ENCODE measurements around the gene RIN3.
A peak's percentile ranks its signal among the peaks of the same experiment; 100 is the strongest.
"Not testable (repeated sequence)": the region's sequence is repeated elsewhere in the genome, so short reads cannot be mapped to it uniquely, and the experiment has no call there.

The RIN3 gene

DNA sequence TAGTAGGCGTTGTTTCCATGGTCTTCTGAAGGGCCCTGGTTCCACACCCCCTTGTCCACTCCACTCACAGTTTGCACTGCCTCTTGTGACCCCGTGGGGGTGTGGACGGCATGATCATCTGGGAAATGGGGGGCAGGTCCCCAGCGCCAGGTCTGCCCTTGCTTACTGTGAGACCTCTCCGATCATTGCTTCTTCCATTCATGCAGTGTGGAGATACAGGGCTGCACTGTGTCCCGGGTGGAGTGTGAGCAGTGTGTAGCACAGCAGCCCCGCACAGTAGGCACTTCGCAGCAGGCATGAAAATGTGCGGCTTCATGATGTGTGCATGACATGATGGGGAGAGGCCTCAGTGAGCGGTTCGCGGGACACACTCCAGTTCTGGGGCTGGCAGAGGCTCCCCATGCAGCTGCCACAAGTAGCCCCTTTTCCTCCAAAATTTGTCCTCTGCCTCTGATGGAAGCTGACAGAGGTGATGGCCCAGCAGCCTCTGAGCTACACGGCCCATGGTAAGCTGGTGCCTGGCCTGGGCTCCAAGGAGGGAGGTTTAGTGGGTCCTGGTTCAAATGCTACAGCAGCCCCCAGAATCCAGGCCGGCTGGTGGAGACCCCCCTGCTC lies 15.0 kb downstream of the RIN3 start:
- no peak for DNase-seq (ENCODE audit: low read depth in 2 of 2)

DNA sequence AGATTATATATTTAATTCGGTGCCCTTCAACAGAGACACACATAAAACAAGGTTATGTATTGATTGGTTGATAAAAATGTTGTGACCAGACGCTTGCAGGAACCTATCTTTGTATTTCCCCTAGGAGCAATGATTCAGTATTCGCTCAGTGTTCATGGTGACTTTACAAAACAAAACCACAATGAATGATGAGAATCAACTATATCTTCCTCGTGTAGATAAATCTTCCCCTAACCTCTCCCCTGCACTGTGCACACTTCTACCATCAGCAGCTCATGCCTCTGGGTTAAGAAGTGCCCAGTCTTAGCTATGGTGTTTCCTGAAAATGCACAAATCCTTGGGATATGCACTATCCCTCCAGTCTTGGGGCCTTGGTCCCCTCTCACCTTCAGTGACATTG lies 16.3 kb downstream of the RIN3 start:
- no peak for DNase-seq (ENCODE audit: low read depth in 2 of 2)

DNA sequence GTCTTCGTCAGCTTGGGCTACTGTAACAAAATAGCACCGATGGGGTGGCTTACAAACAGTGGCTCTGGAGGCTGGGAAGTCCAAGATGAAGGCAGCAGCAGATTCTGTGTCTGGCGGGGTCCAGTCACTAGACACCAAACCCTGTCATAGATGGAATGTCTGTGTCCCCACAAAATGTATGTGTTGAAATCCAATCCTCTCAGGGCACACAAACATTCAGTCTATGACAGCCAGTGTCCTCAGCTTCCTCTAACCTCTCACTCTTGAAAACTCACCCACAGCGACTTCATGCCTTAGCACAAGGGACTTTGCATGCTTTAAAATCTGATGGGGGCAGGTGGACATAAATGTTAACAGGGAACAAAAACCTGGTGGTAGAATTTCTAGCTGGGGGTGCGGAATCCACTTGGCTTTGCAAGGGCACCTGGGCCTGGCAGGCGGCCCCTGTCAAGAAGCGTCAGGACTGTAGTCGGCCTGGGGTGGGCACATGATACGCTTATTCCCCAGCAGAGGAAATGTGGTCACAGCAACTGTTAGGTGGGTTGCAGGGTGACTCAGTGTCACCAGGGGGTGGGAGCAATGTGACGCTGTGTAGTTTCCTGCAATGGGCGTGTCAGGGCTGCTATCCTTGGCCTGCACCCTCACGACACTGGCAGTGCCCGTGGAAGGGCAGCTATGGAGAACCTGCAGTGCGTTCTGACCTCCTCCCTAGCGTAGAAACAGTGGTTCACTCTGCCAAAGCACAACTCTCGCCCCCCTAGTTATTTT lies 17.7 kb downstream of the RIN3 start:
- DNase-seq (ENCODE audit: low read depth in 2 of 2): peak; percentile 81

DNA sequence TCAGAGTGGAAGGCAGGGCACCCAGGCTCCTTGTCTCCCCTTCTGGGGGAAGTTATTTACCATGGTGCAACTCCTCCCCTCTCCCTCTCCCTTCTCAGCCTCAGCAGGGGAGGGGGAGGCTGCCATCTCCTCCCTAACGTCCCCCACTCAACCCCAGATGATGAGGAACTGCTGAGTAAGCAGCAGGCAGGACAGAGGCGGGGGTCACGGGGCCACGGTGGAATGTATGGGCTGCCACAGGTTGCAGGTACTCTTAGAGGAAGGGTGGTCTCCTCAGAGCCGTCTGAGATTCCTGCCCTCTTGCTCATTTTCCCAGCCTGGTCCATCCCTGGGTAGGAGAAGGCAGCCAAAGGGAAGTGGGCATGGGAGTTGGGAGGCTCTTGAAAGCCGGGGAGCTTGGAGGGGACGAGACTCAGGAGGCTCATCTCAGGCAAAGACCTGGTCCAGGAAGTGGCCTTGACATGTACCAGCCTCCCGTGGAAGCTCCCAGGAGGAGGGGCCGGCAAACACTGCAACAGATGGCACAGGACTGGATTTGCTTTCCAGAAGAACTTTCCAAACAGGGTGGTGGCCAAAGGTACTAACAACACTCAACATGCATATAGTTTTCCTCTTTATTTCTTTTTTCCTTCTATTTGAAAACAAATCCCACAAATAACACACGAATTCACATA lies 19.0 kb downstream of the RIN3 start:
- DNase-seq (ENCODE audit: low read depth in 2 of 2): no peak

DNA sequence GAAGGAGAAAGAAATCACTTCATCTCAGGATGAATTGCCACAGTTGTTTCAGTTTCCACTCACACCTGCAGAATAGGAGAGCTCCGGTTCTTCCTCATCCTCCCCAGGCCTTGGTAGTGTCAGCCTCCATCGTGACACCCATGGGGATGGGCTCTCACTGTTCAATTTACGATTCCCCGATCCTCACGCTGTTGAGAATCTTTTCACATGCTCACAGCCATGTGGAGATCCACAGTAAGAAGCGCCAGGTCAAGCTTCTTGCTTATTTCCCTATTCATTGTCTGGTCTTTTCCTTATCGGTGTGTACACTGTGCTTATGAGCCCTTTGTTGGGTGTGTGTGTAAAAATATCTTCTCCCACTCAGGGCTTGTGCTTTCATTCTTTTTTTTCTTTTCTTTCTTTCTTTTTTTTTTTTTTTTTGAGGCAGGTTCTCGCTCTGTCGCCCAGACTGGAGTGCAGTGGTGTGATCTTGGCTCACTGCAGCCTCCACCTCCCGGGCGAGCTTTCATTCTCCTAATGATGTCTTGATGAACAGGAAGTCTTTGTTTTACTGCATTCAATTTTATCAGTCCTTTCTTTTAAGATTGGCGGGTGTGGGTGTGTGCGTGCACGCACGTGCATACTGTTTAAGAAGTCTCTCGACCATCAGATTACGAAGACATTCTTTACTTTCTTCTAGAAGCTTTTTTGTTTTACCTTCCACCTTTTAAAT lies 21.5 kb downstream of the RIN3 start:
- no peak for DNase-seq (ENCODE audit: low read depth in 2 of 2)

DNA sequence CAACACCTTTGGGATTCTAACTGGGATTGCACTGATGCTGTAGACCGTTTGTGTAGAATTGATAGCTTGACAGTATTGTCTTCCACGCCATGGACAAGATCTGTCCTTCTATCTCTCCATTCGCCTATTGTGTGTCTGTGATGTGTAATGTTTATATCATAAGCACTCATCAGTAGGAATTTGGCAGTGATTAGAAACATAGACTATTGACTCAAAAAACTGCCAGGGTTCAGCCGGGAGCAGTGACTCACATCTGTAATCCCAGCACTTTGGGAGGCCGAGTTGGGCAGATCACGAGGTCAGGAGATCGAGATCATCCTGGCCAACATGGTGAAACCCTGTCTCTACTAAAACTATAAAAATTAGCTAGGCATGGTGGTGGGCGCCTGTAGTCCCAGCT lies 22.6 kb downstream of the RIN3 start:
- not testable (repeated sequence) for DNase-seq (ENCODE audit: low read depth in 2 of 2)

DNA sequence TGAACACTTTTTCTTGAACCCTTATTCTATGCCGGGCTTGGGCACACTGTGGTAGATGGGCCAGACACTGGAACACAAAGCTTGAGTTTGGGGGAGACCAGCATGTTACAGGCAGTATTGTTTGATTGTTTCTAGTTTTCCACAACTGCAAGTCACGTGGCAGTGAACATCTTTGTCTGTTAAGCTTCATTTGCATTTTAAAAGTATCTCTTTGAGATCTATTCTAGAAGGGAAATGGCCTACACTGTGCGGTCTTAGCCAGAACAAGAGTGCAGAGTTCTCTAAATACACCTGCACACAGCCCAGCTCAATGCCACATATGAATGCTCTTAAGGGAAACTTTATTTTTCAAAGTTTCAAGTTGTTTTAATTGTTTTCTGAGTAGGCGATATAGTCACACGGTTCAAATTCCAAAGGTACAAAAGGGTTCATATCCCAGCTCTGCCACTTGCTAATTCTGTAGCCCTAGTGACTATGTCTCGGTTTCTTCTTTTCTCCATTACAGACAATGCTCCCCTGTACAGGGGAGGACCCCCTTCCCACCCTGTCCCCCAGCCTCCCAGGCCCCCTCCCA lies 24.9 kb downstream of the RIN3 start:
- no peak for DNase-seq (ENCODE audit: low read depth in 2 of 2)

DNA sequence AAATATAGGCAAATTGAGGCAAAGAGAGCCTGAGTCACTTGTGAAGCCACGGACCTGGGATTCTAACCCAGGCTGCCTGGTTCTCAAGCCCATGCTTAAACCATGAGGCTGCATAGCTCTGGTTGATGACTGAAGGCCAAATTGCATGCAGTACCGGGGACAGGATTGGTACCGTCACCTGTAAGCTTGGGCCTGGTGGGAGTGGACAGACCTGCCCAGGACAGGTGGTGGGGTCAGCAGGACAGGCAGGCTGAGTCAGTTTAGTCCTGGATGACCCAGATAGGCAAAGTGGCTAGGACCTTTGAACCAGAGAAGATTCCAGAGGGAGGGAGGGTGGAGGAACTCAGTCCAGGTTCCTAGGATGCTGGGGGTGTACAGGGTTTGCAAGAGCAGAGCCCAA lies 25.8 kb downstream of the RIN3 start:
- DNase-seq (ENCODE audit: low read depth in 2 of 2): no peak

DNA sequence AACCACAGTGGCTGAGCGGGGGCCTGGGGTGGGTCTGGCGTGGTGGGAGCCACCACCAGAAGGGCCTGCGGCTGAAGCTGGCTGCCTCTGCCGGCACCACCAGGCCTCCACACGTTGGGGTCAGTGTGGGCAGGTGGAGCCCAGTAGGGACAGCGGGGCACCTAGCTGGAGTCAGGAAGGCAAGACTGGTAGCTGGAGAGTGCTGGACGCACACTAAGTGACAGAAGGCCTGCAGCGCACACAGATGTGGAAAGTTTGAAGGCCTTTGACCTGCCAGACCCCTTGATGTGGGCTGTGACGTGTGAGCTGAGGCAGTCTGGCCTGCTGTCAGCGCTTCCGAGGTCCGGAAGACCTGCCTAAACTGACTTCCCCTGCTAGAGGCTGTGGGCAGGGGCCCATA lies 26.3 kb downstream of the RIN3 start:
- no peak for DNase-seq (ENCODE audit: low read depth in 2 of 2)

DNA sequence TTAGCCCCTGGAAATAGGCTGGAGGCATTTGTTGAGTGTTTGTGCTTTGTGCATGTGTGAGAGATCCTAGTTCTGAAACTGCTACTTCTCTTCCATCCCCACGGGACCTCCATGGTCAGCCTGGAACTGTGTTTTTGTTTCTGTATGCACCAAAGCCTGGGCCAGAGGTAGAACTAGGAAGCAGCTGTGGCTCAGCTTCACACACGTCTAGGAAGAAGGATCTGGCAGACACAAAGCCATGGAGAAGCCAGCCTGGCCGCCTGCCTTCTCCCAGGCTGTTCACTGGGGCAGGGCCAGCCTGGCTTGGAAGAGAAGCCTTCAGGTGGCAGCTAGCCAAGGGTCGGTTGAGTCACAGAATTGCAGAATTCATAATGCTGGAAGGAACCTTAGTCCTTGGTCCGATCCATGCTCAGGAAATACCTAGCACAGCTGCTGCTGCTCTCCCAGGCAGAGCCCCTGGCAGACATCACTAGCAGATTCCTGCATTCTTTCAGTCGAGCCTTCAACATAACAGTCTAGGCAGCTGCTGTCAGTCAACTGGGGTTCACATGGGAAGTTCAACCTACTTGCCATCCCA lies 27.0 kb downstream of the RIN3 start:
- DNase-seq (ENCODE audit: low read depth in 2 of 2): no peak

DNA sequence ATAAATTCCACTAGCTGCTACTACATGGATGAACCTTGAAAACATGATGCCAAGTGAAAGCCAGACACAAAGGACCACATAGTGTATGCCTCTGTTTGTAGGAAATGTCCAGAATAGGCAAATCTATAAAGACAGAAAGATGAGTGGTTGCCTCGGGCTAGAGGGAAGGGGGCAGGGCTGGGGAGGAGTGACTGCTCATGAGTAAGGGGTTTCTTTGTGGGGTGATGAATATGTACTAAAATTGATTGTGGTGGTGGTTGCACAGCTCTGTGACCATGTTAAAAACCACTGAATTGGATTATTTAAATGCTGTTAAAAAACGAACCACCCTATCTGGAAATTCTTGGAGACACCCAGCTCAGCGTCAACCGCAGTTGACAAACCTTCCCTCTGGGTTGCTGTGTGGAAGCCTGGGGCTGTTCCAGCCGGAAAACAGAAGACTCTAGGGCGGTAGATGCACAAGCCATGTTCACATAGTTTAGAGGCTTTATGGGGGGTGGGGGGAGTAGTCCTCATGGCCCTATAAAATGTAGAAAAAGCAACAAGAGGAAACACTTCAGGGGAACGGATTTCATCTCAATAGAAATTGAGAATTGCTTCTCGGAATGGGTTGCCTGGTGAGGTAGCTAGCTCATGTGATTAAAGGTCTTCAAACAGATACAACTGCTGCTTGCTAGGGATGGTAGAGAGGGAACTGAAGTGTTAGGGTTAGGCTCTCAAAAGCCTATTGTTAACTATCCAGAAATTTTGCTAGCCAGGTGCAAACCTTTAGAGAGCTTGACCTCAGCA lies 29.4 kb downstream of the RIN3 start:
- DNase-seq (ENCODE audit: low read depth in 2 of 2): no peak

DNA sequence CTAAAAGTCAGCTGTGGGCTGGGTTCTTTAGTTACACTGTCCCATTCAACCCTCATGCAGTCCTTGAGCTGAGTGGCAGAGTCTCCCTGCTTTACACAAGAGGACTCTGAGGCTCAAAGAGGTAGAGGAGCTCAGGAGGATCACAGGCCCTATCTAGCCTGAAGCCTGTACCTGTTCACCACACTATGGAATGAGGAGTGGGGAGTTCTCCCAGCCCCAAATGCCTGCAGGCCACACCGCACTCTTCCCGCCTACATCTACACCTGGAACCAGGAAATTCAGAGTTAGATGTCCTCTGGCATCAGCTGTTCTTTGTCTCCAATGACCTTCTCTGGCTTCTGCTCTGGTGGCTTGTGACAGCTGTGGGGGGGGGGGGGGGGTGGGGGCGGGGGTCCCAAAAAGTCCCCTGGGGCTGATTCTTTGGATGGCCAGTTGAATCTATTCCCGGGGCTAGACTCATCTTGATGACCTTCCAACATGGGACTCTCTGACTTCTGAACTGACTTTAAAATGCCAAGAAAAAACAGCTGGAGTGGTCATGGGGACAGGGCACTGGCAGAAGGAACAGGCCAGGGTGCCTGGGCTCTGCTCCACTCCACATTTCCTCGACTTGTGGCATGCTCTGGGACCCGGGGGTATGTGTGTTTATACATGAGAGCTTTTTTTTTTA lies 30.6 kb downstream of the RIN3 start:
- DNase-seq (ENCODE audit: low read depth in 2 of 2): no peak

DNA sequence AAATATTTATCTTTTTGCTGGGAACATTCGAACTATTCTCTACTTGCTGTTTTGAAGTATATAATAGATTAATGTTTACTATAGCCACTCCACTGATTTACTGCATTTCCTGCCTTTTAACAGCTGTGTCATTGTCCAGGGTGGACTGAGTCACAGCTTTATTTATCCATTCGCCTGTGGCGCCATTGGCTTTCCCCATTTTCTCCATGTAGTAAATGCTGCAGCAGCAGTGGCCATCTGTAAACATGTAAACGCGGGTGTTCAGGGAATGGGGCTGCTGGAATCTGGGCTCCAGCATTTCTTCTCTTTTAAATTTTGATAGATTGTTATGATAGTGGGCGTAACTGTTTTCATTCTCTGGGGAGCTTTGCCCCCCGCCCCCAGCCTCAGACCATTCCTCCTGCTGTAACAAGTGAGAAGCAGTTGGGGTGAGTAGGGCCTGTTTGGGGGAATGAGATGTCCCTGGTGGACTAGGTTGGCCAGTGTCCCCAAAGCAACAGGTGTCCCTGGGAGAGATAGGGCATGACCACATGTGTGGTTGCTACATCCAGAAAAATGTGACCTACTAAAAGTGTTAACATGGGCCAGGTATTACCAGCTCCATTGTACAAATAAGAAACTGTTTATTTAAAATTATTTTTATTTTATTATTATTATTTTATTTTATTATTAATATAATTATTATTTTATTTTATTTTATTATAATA lies 32.9 kb downstream of the RIN3 start:
- no peak for DNase-seq (ENCODE audit: low read depth in 2 of 2)

DNA sequence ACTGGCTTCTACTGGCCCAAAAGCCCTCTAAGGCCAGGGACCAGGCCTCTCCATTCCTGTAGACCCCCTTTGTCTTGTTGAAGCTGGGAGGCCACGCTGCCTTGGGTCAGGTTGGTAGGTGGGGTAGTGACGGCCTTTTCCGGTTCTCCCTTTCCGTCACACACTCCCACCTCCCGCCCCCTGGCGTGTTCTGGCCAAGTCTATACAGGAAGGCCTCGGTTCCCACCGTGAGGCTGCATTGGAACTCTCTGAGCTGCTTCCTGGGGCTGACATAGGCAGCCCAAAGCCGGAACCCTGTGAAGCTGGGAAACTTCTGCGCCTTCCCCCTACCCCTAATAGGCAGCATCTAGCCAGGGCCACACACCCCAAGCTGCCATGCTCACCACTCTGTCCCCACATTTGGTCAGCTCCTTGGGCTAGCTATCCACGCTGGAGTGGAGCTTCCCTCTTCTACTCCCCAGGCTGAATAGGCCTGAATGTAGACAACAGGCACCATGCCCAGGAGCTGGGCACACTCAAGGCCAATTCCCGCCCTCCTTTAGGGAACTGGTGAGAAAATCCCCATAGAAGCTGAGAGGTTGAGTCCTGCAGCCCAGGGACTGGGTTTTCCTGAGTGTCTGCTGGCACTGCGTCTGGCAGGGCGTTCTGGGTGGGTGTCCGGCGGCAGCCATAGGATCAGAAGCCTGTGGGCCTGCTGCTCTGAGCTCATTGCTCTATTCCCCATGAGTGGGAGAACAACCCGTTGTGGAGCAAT lies 35.7 kb downstream of the RIN3 start:
- DNase-seq (ENCODE audit: low read depth in 2 of 2): no peak

DNA sequence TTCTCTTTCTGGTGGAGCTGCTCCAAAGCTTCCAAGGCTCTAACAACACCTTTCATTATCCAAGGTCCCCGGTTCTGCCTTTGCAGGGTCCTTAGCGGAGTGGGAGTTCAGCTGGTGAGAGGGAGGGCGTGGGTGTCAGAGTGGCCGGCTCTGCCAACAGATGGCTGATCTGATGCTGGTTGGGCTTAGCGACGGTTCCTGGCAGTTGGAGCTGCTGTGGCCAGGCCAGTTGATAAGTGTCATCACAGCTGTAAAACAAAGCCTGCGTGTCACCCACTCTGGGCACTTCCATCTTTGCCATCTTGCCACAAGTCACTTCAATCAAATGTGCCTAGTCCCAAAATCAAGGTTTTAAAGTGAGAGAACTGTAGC lies 36.3 kb downstream of the RIN3 start:
- no peak for DNase-seq (ENCODE audit: low read depth in 2 of 2)

DNA sequence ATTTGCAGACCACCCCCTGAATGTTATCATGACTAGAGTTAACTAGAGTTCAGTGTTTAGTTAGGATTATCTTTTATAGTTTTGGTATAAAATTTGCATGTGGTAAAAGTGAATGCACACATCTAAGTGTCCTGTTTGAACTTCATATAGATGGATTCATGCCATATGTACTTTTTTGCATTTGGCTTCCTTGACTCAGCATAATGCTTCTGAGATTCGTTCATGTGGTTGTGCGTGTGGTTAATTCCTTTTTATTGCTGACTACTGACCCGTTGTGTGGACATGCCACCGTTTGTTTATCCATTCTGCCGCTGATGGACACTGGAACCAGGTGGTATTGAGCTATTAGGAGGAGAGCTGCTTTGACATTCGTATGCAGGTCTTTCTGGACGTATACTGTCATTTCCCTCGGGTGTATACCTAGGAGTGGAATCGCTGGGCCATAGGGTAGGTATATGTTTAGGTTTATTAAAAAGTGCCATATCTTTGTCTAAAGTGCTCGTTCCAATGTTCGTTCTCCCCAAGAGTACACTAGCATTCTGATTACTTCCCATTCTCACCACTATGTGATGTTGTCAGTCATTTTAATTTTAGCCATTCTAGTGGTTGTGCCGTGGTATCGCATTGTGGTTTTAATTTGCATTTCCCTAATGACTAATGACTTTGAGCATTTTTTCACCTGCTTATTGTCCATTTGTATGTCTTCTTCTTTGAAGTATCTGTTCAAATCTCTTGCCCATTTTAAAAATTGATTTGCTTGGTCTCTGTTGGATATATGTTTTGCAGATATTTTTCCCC lies 37.7 kb downstream of the RIN3 start:
- no peak for DNase-seq (ENCODE audit: low read depth in 2 of 2)

DNA sequence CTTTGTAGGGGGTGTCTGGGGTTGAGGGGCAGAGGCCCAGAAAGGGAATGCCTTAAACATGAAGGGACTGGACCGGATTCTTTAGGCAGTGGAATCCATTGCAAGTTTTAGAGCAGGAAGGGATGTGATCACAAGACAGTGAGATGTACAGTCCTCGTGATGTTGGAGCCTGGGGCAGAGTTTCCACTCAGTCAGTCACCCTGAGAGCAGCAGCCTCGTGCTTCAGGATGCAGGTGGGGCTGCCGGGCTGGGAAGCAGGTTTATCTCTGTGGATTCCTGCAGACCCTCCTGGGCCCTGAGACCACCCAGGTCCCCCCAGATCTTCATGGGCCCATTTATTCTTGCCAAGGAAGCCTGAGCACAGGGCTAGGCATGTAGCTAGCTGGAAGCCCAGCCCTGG lies 38.5 kb downstream of the RIN3 start:
- DNase-seq (ENCODE audit: low read depth in 2 of 2): no peak

DNA sequence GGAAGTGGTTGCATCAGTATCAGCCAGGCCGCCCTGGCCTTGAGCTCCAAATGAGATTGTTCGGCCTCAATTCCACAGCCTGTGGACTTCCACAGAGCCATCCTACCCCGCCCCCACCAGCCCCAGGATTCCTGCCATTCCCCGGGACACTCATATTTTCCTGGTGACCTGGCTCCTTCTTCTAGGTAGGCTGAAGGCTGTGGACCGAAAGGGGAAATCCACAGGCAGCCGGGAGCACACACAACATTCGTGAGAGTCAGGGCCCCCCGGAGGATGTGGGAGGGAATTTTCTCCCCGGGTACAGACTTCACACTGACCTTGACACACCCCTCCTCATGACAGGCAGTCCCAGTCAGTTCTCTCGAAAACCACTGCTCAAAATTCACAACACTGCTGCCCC lies 39.9 kb downstream of the RIN3 start:
- no peak for DNase-seq (ENCODE audit: low read depth in 2 of 2)

Data from stimulated activated CD8-positive, alpha-beta memory T cell treated with anti-CD3 and anti-CD28 coated beads, Interleukin-15, amount 100 ng/mL, for 48 hours (primary cell).